GM06990 (cell line): ENCODE data around the gene FMN2.
"Not testable (repeated sequence)": the region's sequence is repeated elsewhere in the genome, so short reads cannot be mapped to it uniquely, and the experiment has no call there.

ENCODE experiments used
- DNase-seq: peaks from one replicate; pipeline ENCODE4 v3.0.0-alpha.2; 2011; ENCODE audit not compliant: insufficient read length; ENCODE audit errors: extremely low read depth
- H3K27me3 ChIP-seq: replicated peaks from 2 replicates; pipeline ENCODE4 v1.6.0; 2011; ENCODE audit warnings: low read length; ENCODE audit not compliant: control insufficient read depth, insufficient read depth
- H3K36me3 ChIP-seq: 2 replicates; pipeline ENCODE4 v1.5.1; 2011; ENCODE audit warnings: low read length; ENCODE audit not compliant: control insufficient read depth, insufficient read depth
- H3K4me3 ChIP-seq: replicated peaks from 2 replicates; pipeline ENCODE4 v1.5.1; 2011; ENCODE audit warnings: low read depth, mild to moderate bottlenecking, control low read depth, low read length
- TF ChIP-seq, protein P1 (sequence below): IDR thresholded peaks from 2 replicates; pipeline ENCODE4 v1.5.1; 2011; ENCODE audit warnings: low read length, control low read depth, mild to moderate bottlenecking, inconsistent platforms; ENCODE audit not compliant: insufficient read depth, poor library complexity, severe bottlenecking

FMN2 gene

DNA sequence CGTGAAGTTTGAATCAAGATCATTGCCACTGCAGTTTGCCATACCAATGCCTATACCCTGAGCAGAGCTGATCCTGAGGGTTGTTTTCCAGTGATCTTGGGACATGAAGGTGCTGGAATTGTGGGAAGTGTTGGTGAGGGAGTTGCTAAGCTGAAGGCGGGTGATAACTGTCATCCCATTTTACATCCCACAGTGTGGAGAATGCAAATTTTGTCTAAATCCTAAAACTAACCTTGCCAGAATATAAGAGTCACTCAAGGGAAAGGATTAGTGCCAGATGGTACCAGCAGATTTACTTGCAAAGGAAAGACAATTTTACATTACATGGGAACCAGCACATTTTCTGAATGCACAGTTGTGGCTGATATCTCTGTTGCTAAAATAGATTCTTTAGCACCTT, 78.6 kb downstream of the FMN2 start:
- TF ChIP-seq, protein P1, sequence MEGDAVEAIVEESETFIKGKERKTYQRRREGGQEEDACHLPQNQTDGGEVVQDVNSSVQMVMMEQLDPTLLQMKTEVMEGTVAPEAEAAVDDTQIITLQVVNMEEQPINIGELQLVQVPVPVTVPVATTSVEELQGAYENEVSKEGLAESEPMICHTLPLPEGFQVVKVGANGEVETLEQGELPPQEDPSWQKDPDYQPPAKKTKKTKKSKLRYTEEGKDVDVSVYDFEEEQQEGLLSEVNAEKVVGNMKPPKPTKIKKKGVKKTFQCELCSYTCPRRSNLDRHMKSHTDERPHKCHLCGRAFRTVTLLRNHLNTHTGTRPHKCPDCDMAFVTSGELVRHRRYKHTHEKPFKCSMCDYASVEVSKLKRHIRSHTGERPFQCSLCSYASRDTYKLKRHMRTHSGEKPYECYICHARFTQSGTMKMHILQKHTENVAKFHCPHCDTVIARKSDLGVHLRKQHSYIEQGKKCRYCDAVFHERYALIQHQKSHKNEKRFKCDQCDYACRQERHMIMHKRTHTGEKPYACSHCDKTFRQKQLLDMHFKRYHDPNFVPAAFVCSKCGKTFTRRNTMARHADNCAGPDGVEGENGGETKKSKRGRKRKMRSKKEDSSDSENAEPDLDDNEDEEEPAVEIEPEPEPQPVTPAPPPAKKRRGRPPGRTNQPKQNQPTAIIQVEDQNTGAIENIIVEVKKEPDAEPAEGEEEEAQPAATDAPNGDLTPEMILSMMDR, result no peak
- Histone ChIP-seq H3K4me3 (no peak overlapping the region), H3K27me3 (no peaks in the 10 kb centered on the region), H3K36me3 (no peaks in the 10 kb centered on the region)
- DNase-seq, result no peak

DNA sequence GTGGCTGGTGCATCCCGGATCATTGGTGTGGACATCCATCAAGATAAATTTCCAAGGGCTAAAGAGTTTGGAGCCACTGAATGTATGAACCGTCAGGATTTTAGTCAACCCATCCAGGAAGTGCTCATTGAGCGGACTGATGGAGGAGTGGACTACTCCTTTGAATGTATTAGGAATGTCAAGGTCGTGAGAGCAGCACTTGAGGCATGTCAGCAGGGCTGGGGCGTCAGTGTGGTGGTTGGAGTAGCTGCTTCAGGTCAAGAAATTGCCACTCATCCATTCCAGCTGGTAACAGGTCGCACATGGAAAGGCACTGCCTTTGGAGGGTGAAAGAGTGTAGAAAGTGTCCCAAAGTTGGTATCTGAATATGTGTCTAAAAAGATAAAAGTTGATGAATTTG, 79.1 kb downstream of the FMN2 start:
- no peaks in the 10 kb centered on the region for H3K27me3 ChIP-seq
- no peak for DNase-seq
- TF ChIP-seq, protein P1, result no peak
- H3K36me3 ChIP-seq, result no peaks in the 10 kb centered on the region
- H3K4me3 ChIP-seq, result no peak overlapping the region

DNA sequence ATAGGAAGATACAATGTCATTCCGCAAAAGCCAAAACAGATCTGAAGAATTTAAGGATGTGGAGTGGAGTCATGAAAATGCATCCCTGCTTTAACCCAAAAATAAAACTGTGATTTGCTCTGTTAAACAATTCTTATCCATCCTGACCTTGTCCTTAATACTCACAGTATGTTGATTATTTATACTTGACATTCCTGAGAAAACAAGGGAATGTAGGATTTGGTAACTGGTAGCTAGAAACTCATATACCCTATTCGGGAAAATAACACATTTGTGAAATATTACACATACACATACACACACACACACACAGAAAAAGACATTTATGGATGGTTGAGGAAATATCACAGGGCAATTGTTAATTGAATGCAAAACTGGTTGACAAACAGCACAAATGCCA, 80.2 kb downstream of the FMN2 start:
- no peak for DNase-seq
- Histone ChIP-seq H3K4me3 (no peak overlapping the region), H3K36me3 (no peaks in the 10 kb centered on the region), H3K27me3 (no peaks in the 10 kb centered on the region)
- TF ChIP-seq, protein P1, result no peak

DNA sequence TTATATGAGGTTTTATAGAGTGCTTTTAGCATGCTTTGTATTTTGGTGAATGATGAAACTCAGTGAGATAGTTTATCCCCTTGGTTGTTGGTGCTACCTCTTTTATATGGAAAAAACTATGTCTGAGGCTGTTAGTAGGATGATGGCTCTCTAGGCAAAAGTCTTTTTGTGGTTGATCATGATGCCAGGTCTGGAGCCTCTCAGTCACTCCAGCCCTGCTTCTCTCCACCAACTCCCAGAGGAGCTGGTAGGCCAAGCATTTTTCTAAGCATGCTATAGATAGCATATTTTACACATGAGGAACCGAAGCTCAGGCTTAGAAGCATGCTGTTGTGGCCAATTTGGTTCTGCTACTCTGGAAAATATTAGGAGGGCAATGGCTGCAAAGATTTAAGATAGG, 82.2 kb downstream of the FMN2 start:
- no peak overlapping the region for H3K4me3 ChIP-seq
- DNase-seq, result no peak
- no peaks in the 10 kb centered on the region for H3K36me3 ChIP-seq
- TF ChIP-seq, protein P1, result no peak
- H3K27me3 ChIP-seq, result no peaks in the 10 kb centered on the region

DNA sequence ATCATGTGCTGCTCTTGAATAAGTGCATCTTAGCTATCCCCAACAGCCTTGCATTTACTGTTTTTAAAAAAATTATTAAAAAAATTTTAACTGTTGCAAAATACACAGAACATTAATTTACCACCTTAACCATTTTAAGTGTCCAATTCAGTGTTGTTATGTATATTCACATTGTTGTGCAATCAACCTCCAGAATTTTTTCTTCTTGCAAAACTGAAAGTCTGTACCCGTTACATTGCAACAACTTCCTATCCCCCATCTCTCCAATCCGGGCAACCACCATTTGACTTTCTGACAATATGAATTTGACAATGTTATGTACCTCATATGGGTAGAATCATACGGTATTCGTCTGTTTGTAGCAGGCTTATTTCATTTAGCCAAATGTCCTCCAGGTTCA, 83.1 kb downstream of the FMN2 start:
- no peak overlapping the region for H3K4me3 ChIP-seq
- H3K36me3 ChIP-seq, result no peaks in the 10 kb centered on the region
- no peaks in the 10 kb centered on the region for H3K27me3 ChIP-seq
- TF ChIP-seq, protein P1, result no peak
- DNase-seq, result no peak

DNA sequence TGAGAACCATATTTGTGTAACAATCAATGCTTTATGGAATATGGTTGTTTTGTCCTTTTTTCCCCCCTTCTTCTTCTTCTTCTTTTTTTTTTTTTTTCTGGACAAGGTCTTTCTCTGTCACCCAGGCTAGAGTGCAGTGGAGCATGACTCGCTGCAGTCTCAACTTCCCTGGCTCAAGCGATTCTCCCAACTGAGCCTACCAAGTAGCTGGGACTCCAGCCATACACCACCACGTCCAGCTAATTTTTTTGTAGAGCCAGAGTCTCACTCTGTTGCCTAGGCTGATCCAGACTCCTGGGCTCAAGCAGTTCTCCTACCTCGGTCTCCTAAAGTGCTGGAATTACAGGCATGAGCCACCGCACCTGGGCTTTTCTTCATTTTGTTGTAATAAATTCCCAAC, 86.7 kb downstream of the FMN2 start:
- no peak for DNase-seq
- Histone ChIP-seq H3K27me3 (no peaks in the 10 kb centered on the region), H3K36me3 (no peaks in the 10 kb centered on the region), H3K4me3 (no peak overlapping the region)
- TF ChIP-seq, protein P1, result no peak

DNA sequence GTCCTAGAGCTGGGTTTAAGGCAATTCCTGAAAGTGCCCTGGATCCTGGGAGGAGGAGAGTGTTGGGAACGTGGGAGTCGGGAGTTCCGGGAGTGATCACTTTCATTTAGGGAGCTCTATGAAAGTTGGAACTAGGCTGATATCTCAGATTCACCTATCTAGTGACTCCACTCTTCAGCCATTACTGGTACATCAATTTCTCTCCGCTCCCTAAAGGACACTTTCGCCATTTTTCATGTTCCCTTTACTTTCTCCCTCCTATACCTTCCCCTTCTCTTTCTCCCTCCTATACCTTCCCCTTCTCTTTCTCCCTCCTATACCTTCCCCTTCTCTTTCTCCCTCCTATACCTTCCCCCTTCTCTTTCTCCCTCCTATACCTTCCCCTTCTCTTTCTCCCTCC, 93.0 kb downstream of the FMN2 start:
- H3K36me3 ChIP-seq, H3K27me3 ChIP-seq, DNase-seq, H3K4me3 ChIP-seq: not testable (repeated sequence)
